H1 (cell line): ENCODE results near the gene DNER. TPM values are rescaled to one million over a fixed set of nuclear protein-coding genes. Genes with fewer than 3 reads are reported as not detected.

Source experiments
- BCL11A ChIP-seq, 2 experiments: IDR thresholded peaks; one replicate each; pipeline ENCODE4 v1.6.1; 2011; ENCODE audit warnings: low read depth in 2 of 2, low read length in 2 of 2, mild to moderate bottlenecking in 2 of 2
- CBX5 ChIP-seq: fragments of 300-800, 300-1000 bp; sonication (generic); IDR thresholded peaks from 2 replicates; pipeline ENCODE4 v1.7.1; 2016; ENCODE audit warnings: antibody characterized with exemption, low read length, low read depth
- CHD1 ChIP-seq: IDR thresholded peaks from 2 replicates; pipeline ENCODE4 v1.6.1; 2012; ENCODE audit warnings: low read depth, low read length, improper control_type of control experiment
- E2F6 ChIP-seq: IDR thresholded peaks from 2 replicates; pipeline ENCODE4 v1.6.1; 2012; ENCODE audit warnings: inconsistent platforms
- MAFK ChIP-seq: IDR thresholded peaks from 2 replicates; pipeline ENCODE4 v1.6.1; 2012; ENCODE audit warnings: low read depth, mild to moderate bottlenecking, improper control_type of control experiment, low read length
- MAX ChIP-seq: IDR thresholded peaks from 2 replicates; pipeline ENCODE4 v1.6.1; 2012; ENCODE audit warnings: inconsistent platforms
- SAP30 ChIP-seq: fragments of 300-600 bp; sonication (generic); IDR thresholded peaks from 2 replicates; pipeline ENCODE4 v1.7.1; 2012; ENCODE audit warnings: low read length, moderate library complexity, mild to moderate bottlenecking, inconsistent platforms; ENCODE audit not compliant: insufficient read depth, insufficient replicate concordance
- SUZ12 ChIP-seq: fragments of 200-600 bp; sonication (generic); IDR thresholded peaks from 2 replicates; pipeline ENCODE4 v1.6.1; 2012; ENCODE audit warnings: mild to moderate bottlenecking, inconsistent platforms, low read length, moderate library complexity, mixed read lengths
- polyA plus RNA-seq, 7 experiments: library from polyadenylated mRNA; depleted of rRNA in 3 of 7; stranded (reverse) in 5 of 7; unstranded in 2 of 7; fragments of >200 nt in 5 of 7; fragments of 200-250 nt in 2 of 7; gene quantifications; 1 replicate in 5 of 7; 2 replicates in 1 of 7; 4 replicates in 1 of 7; pipeline versions ENCODE4 v1.2.1 to v1.2.3, GENCODE V29; 2011 to 2013; ENCODE audit warnings: missing spikeins in 2 of 7, mixed read lengths in 2 of 7
- total RNA-seq: library from RNA; stranded (reverse); fragmentation: NEBNext Ultra II Directional; extraction: Animal tissue kit (Norgen Biotek cat#: 25700); gene quantifications from 2 replicates; pipeline ENCODE4 v1.2.1, GENCODE V29; 2021

The DNER gene
- total and polyA plus RNA-seq, 2 of the 8 experiments (the other 6 are each of a cell fraction or from before 2014, with no cell fraction given) = 6.8 to 16.3 TPM

GRCh38 chr2:229416116-229416694, 298.1 kb downstream of the DNER start (continued):
- TF ChIP-seq MAX (no peak), CBX5 (no peak), CHD1 (no peak), SAP30 (no peak), MAFK (no peak), BCL11A (IDR thresholded peaks at IDR 0.05; ENCODE audit: low read depth in 2 of 2, low read length in 2 of 2) (no peak), E2F6 (no peak), SUZ12 (no peak)
